Measurements from ENCODE around the gene C4BPB. TPM values are rescaled to one million over a fixed set of nuclear protein-coding genes. Genes with fewer than 3 reads are reported as not detected.
"Not testable (repeated sequence)": the region's sequence is repeated elsewhere in the genome, so short reads cannot be mapped to it uniquely, and the experiment has no call there.

Gene C4BPB
- total and polyA plus RNA-seq, 2 donors (not counting 3 experiments of a cell fraction or from before 2014, with no cell fraction given), result not detected

DNA sequence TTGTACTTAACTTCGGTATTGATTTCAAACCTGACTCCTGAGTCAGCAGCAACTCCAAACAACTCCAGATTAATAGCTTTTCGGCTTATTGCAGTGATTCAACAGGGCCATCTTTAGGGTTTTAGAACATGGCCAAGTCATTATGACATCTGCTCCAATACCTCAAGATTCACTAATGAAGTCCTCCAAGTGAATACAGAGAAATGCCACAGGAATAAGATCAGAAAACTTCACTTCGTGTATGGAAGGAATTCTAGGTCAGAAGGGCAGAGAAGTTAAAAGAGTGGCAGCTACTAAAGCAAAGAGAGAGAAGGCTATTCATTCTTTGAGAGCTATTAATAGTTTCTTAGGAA lies 48.5 kb upstream of the C4BPB start:
- H3K27me3 ChIP-seq (ENCODE audit: control insufficient read depth in 2 of 2, insufficient read depth in 2 of 2, low read length in 2 of 2), result peaks cover 7 to 24% of the 10 kb centered on the region in 2 experiments
- intact Hi-C loops (cut with micrococcal nuclease), result no loop called here
- H2AFZ ChIP-seq (ENCODE audit: low read depth, low read length), result no peak overlapping the region
- TF ChIP-seq FOS (IDR thresholded peaks at IDR 0.05; ENCODE audit: borderline replicate concordance, insufficient read depth, low read length) (no peak), POLR2AphosphoS5 (IDR thresholded peaks at IDR 0.05; ENCODE audit: insufficient read depth, low read depth, low read length) (no peak), EZH2 (IDR thresholded peaks at IDR 0.05; ENCODE audit: borderline replicate concordance, low read depth, low read length, severe bottlenecking) (no peak), POLR2A (IDR thresholded peaks at IDR 0.05; ENCODE audit: low read depth, low read length) (no peak), JUN (IDR thresholded peaks at IDR 0.05; ENCODE audit: borderline replicate concordance, insufficient read depth, insufficient read length, low read depth) (no peak), MYC (IDR thresholded peaks at IDR 0.05; ENCODE audit: low read depth, low read length) (no peak), GATA2 (IDR thresholded peaks at IDR 0.05; ENCODE audit: insufficient read depth, insufficient read length, low read depth, low read length) (no peak)
- TF ChIP-seq, protein P1, sequence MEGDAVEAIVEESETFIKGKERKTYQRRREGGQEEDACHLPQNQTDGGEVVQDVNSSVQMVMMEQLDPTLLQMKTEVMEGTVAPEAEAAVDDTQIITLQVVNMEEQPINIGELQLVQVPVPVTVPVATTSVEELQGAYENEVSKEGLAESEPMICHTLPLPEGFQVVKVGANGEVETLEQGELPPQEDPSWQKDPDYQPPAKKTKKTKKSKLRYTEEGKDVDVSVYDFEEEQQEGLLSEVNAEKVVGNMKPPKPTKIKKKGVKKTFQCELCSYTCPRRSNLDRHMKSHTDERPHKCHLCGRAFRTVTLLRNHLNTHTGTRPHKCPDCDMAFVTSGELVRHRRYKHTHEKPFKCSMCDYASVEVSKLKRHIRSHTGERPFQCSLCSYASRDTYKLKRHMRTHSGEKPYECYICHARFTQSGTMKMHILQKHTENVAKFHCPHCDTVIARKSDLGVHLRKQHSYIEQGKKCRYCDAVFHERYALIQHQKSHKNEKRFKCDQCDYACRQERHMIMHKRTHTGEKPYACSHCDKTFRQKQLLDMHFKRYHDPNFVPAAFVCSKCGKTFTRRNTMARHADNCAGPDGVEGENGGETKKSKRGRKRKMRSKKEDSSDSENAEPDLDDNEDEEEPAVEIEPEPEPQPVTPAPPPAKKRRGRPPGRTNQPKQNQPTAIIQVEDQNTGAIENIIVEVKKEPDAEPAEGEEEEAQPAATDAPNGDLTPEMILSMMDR (IDR thresholded peaks at IDR 0.05; ENCODE audit: extremely low read depth in 1 of 2, insufficient read depth in 1 of 2, low read depth in 1 of 2, low read length in 2 of 2), result no peak
- TF ChIP-seq, protein P2, sequence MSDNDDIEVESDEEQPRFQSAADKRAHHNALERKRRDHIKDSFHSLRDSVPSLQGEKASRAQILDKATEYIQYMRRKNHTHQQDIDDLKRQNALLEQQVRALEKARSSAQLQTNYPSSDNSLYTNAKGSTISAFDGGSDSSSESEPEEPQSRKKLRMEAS (IDR thresholded peaks at IDR 0.05; ENCODE audit: insufficient read depth, insufficient read length), result no peak
- dilution Hi-C loops (cut with MboI; ENCODE audit: extremely low pct_ligation_motif_present, low sequenced_read_pairs), result no loop called here
- no peak overlapping the region for H3K9ac ChIP-seq (replicated peaks; ENCODE audit: extremely low read depth, insufficient read depth, low read length)
- no peaks in the 10 kb centered on the region for H3K4me1 ChIP-seq (ENCODE audit: control insufficient read depth, extremely low read depth, insufficient read depth, low read length)
- BruUV-seq (replicated peaks), result no TSS peak
- no peaks in the 10 kb centered on the region for H4K20me1 ChIP-seq (replicated peaks; ENCODE audit: control insufficient read depth, extremely low read depth, insufficient read depth, low read length)
- no peak overlapping the region for H3K4me3 ChIP-seq (replicated peaks in 1 of 3; ENCODE audit: insufficient read depth in 1 of 3, low read depth in 1 of 3, low read length in 3 of 3)
- no peak overlapping the region for H3K4me2 ChIP-seq (ENCODE audit: insufficient read depth, low read length)
- H3K79me2 ChIP-seq (ENCODE audit: control insufficient read depth, insufficient read depth, low read length), result peaks cover under 1% of the 10 kb centered on the region
- no peaks in the 10 kb centered on the region for H3K9me1 ChIP-seq (replicated peaks; ENCODE audit: control insufficient read depth, extremely low read depth, insufficient read depth, low read length)
- ChIA-PET POLR2A (no interaction called here), CTCF (interaction anchor here (1.2 to 1.3 kb wide), 2 partner anchors 10 to 35 kb away, joined by 4 to 5 read pairs; no protein-coding TSS in a partner anchor)
- FAIRE-seq, result no peak
- H3K27ac ChIP-seq (ENCODE audit: insufficient read depth, low read depth, low read length), result no peak overlapping the region
- no peaks in the 10 kb centered on the region for H3K36me3 ChIP-seq (ENCODE audit: control insufficient read depth in 2 of 2, extremely low read depth in 1 of 2, insufficient read depth in 2 of 2, low read length in 2 of 2)
- DNase-seq (ENCODE audit: low read depth, low spot score), result no peak
- no peaks in the 10 kb centered on the region for H3K9me3 ChIP-seq (replicated peaks; ENCODE audit: control insufficient read depth, insufficient read depth, low read length)

DNA sequence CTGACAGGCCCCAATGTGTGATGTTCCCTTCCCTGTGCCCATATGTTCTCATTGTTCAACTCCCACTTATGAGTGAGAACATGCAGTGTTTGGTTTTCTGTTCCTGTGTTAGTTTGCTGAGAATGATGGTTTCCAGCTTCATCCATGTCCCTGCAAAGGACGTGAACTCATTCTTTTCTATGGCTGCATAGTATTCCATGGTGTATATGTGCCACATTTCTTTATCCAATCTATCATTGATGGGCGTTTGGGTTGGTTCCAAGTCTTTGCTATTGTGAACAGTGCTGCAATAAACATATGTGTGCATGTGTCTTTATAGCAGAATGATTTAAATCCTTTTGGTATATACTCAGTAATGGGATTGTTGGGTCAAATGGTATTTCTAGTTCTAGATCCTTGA lies 47.3 kb upstream of the C4BPB start:
- H3K79me2 ChIP-seq (ENCODE audit: control insufficient read depth, insufficient read depth, low read length); H3K4me1 ChIP-seq (ENCODE audit: control insufficient read depth, extremely low read depth, insufficient read depth, low read length); intact Hi-C loops (cut with micrococcal nuclease); H2AFZ ChIP-seq (ENCODE audit: low read depth, low read length); H4K20me1 ChIP-seq (replicated peaks; ENCODE audit: control insufficient read depth, extremely low read depth, insufficient read depth, low read length); H3K4me2 ChIP-seq (ENCODE audit: insufficient read depth, low read length); H3K4me3 ChIP-seq (replicated peaks in 1 of 3; ENCODE audit: insufficient read depth in 1 of 3, low read depth in 1 of 3, low read length in 3 of 3); dilution Hi-C loops (cut with MboI; ENCODE audit: extremely low pct_ligation_motif_present, low sequenced_read_pairs); H3K9me1 ChIP-seq (replicated peaks; ENCODE audit: control insufficient read depth, extremely low read depth, insufficient read depth, low read length); FAIRE-seq; BruUV-seq (replicated peaks); H3K9me3 ChIP-seq (replicated peaks; ENCODE audit: control insufficient read depth, insufficient read depth, low read length); POLR2A ChIA-PET; H3K36me3 ChIP-seq (ENCODE audit: control insufficient read depth in 2 of 2, extremely low read depth in 1 of 2, insufficient read depth in 2 of 2, low read length in 2 of 2); H3K9ac ChIP-seq (replicated peaks; ENCODE audit: extremely low read depth, insufficient read depth, low read length); DNase-seq (ENCODE audit: low read depth, low spot score); H3K27ac ChIP-seq (ENCODE audit: insufficient read depth, low read depth, low read length): not testable (repeated sequence)
- CTCF ChIA-PET, result interaction anchor here (0.7 kb wide), 1 partner anchor 335 kb away, joined by 3 read pairs; no protein-coding TSS in a partner anchor
- H3K27me3 ChIP-seq (ENCODE audit: control insufficient read depth in 2 of 2, insufficient read depth in 2 of 2, low read length in 2 of 2), result peaks cover 7 to 20% of the 10 kb centered on the region in 2 experiments
